GM18517 (cell line): ENCODE measurements around the gene CCHCR1.

Experiments used
- ATAC-seq: cut with Tn5 transposase; IDR thresholded peaks from one replicate; pipeline ENCODE4 v1.9.1; 2021; ENCODE audit warnings: mild to moderate bottlenecking, moderate library complexity; ENCODE audit not compliant: unreplicated experiment

Gene CCHCR1

DNA sequence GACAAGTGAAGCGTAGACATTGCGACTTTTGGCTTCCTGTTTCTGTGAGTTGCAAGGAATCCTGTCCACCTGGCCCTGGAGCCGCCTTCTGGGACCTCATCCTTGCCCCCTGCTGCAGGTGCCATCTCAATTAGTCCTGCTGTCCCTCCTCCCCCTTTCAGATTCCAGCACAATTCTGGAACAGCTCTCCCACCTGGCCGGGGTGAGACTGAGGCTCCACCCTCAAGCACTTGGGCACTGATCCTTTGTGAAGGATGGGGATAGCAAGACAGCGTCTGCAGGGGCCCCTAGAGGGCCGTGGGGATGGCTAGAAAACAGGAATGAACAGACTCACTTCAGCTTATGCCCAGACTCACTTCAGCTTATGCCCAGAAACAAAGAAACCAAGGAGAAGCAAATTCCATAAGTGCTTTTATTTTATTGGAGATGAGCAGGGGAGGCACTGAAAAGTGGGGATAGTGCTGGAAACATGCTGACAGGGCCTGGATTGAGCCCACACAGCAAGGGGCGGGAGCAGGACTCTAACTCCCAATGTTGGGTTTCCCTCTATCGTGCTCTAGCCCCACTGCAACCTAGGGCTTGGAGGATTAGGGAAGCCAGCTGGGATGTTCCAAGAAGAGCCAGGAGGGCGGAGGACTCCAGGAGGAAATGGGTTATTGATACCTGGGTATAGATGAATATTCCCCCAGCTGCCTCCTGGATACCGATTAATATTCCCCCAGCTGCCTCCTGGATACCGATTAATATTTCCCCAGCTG, 46.6 kb downstream of the CCHCR1 start:
- ATAC-seq = no peak

DNA sequence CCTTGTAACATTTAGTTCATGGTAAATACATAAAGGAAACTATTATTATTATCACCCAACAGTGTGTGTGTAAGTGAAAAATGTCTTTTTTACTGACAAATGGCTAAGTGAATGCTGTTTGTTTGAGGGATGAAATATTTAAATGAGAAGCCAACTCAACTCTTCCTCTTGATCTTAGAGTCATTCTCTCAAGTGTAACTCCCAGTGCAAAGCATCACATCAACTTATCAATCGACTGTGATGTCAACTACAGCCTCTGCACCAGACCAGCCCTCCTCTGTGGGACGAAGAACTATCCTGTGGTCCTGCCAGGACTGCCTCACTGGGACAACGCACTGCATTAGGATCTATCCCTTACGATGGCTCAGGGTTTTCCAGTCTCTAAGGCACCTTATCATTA, 50.5 kb downstream of the CCHCR1 start:
- no peak for ATAC-seq

DNA sequence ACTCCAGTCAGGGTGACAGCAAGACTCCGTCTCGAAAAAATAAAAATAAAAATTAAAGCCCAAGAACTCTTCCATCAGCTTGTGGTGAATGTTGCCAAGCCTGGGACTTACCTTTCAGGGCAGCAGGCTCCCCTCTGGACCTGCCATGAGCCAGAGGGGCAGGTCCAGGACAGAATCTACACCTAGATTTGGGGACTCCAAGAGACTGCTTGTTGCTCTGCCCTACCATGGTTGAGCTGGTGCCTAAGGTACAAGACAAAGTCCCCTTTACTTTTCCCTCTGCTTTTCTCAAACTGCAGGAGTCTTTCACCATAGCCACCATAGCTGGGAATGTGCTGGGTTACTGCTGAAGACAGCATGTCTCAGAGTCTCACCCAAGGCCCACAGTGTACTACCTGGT, 54.5 kb downstream of the CCHCR1 start:
- ATAC-seq = no peak

DNA sequence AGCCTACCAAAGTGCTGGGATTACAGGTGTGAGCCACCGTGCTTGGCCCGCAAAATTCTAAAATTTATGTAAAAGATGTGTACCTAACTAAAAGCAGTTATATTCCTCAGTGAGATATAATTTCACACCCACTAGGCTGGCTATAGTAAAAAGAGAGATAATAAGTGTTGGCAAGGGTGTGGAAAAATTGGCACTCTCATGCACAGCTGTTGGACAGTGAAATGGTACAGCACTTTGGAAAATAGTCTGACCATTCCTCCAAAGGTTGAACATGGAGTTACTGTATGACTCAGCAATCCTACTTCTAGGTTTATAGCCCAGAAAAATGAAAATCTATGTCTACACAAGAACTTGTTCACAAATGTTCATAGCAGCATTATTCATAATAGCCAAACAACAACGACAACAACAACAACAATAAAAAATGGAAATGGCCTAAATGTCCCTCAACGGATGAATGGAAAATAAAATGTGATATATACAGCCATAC, 59.1 kb downstream of the CCHCR1 start:
- ATAC-seq = no peak

DNA sequence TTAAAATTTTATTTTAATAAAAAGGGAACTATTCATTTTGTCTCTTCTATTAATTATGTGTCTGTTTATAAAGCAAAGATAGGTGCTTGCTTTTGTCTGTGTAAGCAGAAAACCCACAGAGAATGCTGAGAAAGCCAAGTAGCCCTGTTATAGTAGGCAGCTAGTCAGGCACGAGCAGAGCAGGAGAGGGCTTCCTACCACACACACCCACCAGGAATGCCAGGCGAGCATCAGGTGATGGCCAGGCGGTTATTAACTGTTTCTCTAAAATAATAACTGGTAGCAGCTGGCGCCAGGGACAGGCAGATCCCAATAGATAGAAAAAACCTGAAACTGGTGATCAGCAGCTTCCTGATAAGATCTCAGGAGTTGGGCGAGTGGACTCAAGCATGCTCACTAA, 60.9 kb downstream of the CCHCR1 start:
- ATAC-seq = no peak

DNA sequence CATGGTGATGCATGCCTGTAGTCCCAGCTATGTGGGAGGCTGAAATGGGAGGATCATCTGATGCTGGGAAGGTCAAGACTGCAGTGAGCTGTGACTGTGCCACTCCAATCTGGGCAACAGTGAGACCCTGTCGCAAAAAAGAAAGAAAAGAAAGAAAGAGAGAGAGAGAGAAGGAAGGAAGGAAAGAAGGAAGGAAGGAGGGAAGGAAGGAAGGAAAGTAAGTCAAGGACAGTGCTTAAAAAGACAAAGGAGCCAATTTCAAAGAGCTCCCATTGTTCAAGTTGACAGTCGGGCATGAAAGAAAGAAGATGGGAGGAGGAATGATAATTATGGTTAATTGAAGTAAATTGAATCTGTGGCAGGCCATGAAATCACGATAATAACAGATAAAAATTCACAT, 61.4 kb downstream of the CCHCR1 start:
- ATAC-seq = no peak

DNA sequence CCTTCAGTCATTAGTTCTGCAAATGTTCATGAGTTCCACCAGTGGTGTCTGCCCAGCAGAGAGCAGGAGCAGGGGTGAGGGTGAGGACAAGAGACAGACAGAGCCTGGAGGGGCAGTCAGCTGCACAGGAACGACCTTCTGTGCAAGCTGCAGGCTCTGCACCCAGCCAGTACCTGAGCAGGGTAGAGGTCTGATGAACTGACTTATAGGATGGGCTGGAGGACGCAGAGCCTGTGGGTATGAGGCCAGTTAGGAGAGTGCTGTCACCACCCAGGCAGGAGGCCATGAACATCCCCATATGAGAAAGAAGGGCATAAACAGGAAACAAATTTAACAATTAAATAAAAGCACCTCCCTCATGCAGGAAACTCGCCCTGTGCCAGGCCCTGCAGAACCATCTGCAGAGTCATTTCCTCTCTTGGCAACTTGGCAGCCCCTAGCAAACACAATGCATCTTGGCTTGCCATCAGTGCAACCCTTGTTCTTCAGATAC, 63.2 kb downstream of the CCHCR1 start:
- ATAC-seq = no peak

DNA sequence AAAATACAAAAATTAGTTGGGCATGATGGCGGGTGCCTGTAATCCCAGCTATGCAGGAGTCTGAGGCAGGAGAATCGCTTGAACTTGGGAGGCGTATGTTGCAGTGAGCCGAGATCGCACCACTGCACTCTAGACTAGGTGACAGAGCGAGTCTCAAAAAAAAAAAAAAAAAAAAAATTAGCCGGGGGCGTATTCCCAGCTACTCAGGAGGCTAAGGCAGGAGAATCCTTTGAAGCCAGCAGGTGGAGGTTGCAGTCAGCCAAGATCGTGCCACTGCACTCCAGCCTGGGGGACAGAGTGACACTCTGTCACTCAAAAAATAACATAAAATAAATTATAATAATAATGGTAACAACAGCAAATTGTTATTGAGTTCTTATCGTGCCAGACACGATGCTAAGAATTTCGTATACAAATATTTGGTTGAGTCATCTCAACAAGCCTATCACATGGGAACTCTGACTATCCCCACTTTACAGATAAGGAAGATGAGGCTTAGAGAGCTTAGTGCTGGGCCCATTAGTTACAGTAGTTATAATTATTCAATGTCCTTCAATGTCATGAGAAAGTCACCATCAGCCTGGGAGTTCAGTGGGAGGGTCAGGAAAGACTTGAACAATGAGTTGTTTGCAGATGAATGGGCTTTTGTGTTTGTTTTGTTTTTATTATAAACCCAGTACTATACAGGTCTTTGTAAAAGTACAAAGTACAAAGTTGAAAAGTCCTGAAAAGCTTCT, 64.7 kb downstream of the CCHCR1 start:
- ATAC-seq = no peak
